Erythroblast (primary cell): ENCODE results near the gene LMNB1.
"Not testable (repeated sequence)": the region's sequence is repeated elsewhere in the genome, so short reads cannot be mapped to it uniquely, and the experiment has no call there.

Experiments used
- DNase-seq, 2 experiments: peaks; one replicate each; lab custom pipeline; 2025; lab: John Stamatoyannopoulos, UW
- GATA1 ChIP-seq: IDR thresholded peaks from 2 replicates; pipeline ENCODE4 v1.6.1; 2011; ENCODE audit warnings: low read depth, mild to moderate bottlenecking, control low read depth, low read length, moderate library complexity
- POLR2A ChIP-seq: IDR thresholded peaks from 2 replicates; pipeline ENCODE4 v1.6.1; 2011; ENCODE audit warnings: mild to moderate bottlenecking, low read length

LMNB1 gene

GRCh38 chr5:126849101-126849678, 72.3 kb downstream of the LMNB1 start:
- TF ChIP-seq GATA1 (no peak), POLR2A (no peak)
- peak in 1 of 2 experiments; percentile 37 for DNase-seq

DNA sequence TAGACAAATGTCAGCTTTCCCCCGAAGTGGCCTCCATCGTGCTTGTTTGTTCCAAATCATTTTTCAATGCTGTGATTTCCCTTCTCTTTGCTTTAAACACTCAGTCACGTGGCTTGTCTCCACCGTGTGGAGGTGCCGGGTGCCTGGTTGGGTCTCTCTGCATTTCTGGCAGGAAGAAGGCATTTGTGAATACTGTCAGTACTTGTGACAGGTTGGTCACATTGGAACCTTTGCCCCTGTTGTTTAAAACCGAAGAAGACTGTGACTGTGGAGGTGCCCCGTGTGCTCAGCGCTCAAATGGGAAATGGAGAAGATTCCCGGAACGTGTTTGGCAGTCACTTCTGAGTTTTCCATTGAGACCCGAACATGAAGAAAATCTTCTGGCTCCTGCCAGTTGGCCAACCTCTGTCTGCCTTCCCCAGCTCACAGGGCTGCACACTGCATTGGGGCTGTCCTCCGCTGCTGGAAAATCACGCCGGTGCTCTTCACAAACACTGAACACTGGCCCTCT, 74.6 kb downstream of the LMNB1 start:
- DNase-seq = no peak

GRCh38 chr5:126852091-126852571, 75.2 kb downstream of the LMNB1 start:
- no peak for DNase-seq
- TF ChIP-seq GATA1 (no peak), POLR2A (no peak)

More for the DNA sequence above, 74.6 kb downstream of the LMNB1 start:
- no peak for TF ChIP-seq GATA1
- TF ChIP-seq POLR2A = no peak

DNA sequence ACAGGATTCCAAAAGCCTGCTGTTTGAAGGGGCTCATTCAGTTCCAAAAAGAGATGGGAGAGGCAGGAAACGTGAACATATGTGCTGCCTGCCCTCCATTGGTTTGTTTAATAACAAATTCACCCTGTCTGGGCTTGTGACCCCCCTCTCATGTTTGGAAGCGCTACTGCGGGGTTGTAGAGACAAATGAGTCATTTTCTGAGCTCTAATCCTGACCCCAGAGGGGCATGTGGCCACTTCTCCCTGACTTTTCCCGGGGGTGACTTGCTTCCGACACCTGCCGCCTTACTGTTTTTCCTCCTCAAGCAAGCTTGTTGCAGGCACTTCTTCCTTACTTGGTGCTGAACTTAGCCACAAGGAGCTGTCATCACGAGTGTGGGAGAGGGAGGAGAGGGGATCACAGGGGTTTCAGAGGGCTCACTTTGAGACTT, 75.9 kb downstream of the LMNB1 start:
- DNase-seq = no peak
- no peak for TF ChIP-seq GATA1
- TF ChIP-seq POLR2A = no peak

- DNase-seq = not testable (repeated sequence)
These were observed 76.8 kb downstream of the LMNB1 start for GRCh38 chr5:126853541-126854307.

DNA sequence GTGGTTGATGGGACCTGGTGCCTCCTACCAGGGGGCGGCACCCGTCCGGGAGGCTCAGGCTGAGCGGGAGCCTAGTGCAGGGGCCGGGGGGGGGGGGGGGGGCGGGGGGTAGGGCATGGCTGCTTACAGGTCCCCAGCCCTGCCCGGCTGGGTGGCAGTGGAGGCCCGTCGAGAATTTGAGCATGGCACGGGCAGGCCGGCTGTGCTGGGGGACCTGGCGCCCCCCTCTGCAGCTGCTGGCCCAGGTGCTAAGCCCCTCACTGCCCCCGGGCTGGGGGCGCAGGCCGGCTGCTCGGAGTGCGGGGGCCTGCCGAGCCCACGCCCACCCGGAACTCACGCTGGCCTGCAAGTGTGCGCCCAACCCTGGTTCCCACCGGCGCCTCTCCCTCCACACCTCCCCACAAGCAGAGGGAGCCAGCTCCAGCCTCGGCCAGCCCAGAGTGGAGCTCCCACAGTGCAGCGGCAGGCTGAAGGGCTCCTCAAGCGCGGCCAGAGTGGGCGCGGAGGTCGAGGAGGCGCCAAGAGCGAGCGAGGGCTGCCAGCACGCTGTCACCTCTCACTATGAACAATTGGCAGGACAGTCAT, 77.7 kb downstream of the LMNB1 start:
- TF ChIP-seq POLR2A (no peak), GATA1 (no peak)
- no peak for DNase-seq

DNA sequence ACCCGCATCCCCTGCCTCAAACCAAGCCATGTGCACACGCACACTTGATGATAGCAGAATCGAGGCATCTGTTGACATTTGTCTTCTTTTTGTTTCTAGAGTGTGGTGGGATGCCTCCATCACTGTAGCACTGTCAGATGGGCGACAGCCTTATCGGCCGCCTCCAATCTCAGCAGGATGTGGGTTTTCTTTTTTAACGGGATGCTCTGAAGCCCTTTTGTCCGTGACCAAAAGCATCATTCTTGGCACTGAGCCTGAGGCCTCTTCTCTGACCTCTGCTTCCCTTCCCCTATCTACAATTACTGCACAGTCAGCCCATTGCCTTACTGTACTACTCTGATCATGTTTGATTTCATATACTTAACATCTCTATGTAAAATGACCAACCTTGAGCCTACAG, 78.3 kb downstream of the LMNB1 start:
- TF ChIP-seq POLR2A = no peak
- no peak for TF ChIP-seq GATA1
- no peak for DNase-seq

- DNase-seq = no peak
These were observed 80.8 kb downstream of the LMNB1 start for GRCh38 chr5:126857472-126858410.

GRCh38 chr5:126858441-126858840, 81.5 kb downstream of the LMNB1 start:
- TF ChIP-seq GATA1 = no peak
- no peak for TF ChIP-seq POLR2A

More at GRCh38 chr5:126857472-126858410, 80.8 kb downstream of the LMNB1 start:
- TF ChIP-seq POLR2A (no peak), GATA1 (no peak)

GRCh38 chr5:126863402-126863801, 86.5 kb downstream of the LMNB1 start:
- no peak for TF ChIP-seq POLR2A
- no peak for TF ChIP-seq GATA1
- no peak for DNase-seq

More at GRCh38 chr5:126858441-126858840, 81.5 kb downstream of the LMNB1 start:
- no peak for DNase-seq

GRCh38 chr5:126864042-126864688, 87.2 kb downstream of the LMNB1 start:
- peak; percentile 18 to 47 for DNase-seq
- TF ChIP-seq GATA1 (no peak), POLR2A (no peak)

DNA sequence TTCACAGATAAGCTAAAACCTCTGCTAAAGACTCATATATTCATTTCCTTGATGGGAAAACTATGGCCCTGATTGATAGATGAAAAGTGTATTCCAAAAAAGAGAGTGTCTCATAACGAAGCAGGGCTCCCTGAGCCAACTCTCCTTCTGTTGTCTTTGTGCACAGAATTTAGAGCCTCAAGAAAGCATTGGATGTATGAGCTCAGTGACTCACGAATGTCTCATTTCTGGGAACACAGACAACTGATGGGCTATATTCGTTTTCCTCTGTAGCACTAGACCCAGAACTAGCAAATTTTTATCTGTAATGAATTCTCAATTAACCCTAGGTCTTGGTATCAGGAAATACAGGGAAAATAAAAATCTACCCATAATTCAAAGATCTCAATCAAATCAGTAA, 88.4 kb downstream of the LMNB1 start:
- no peak for TF ChIP-seq GATA1
- no peak for TF ChIP-seq POLR2A
- DNase-seq = no peak
